GM23338 (cell line): ENCODE measurements around the gene FES. TPM values are rescaled to one million over a fixed set of nuclear protein-coding genes. Genes with fewer than 3 reads are reported as not detected.

Source experiments
- ATAC-seq: fragments of 200-7000 bp; cut with Tn5 transposase; 3 replicates; pipeline ENCODE4 v1.9.1; 2020
- DNase-seq: peaks from one replicate; pipeline ENCODE4 v3.0.0-alpha.2; 2015; ENCODE audit warnings: low spot score
- H2AFZ ChIP-seq: fragments of 200-600 bp; sonication (generic); 2 replicates; pipeline ENCODE4 v1.8.0; 2016; ENCODE audit warnings: antibody characterized with exemption, mild to moderate bottlenecking, moderate library complexity
- H3F3A ChIP-seq: fragments of 200-600 bp; sonication (generic); replicated peaks from 2 replicates; pipeline ENCODE4 v1.8.0; 2017; ENCODE audit warnings: antibody characterized with exemption, mixed run types, low read depth
- H3K27ac ChIP-seq: fragments of 200-600 bp; sonication (generic); 2 replicates; pipeline ENCODE4 v1.6.1; 2016; ENCODE audit warnings: low read depth
- H3K27me3 ChIP-seq: fragments of 200-600 bp; sonication (generic); 2 replicates; pipeline ENCODE4 v1.8.0; 2016; ENCODE audit warnings: mild to moderate bottlenecking, mixed run types, moderate library complexity; ENCODE audit not compliant: insufficient read depth
- H3K36me3 ChIP-seq: fragments of 200-600 bp; sonication (generic); 2 replicates; pipeline ENCODE4 v1.8.0; 2016; ENCODE audit warnings: mild to moderate bottlenecking; ENCODE audit not compliant: insufficient read depth
- H3K4me1 ChIP-seq: fragments of 200-600 bp; sonication (generic); 2 replicates; pipeline ENCODE4 v1.8.0; 2016; ENCODE audit warnings: mild to moderate bottlenecking, moderate library complexity; ENCODE audit not compliant: insufficient read depth
- H3K4me2 ChIP-seq: fragments of 200-600 bp; sonication (generic); 2 replicates; pipeline ENCODE4 v1.7.1; 2017; ENCODE audit warnings: mixed run types
- H3K4me3 ChIP-seq: fragments of 200-600 bp; sonication (generic); 2 replicates; pipeline ENCODE4 v1.6.1; 2016; ENCODE audit warnings: mixed run types
- H3K79me2 ChIP-seq: fragments of 200-600 bp; sonication (generic); replicated peaks from 2 replicates; pipeline ENCODE4 v1.8.0; 2017; ENCODE audit warnings: mild to moderate bottlenecking; ENCODE audit not compliant: insufficient read depth
- H3K9me2 ChIP-seq: fragments of 200-600 bp; sonication (generic); 2 replicates; pipeline ENCODE4 v1.8.0; 2017; ENCODE audit not compliant: insufficient read depth
- H4K20me1 ChIP-seq: fragments of 200-600 bp; sonication (generic); replicated peaks from 2 replicates; pipeline ENCODE4 v1.8.0; 2017; ENCODE audit warnings: mild to moderate bottlenecking; ENCODE audit not compliant: insufficient read depth
- H3K27ac Mint-ChIP-seq: 2 replicates; pipeline ENCODE4 v1.8.0; 2020; ENCODE audit warnings: inconsistent platforms, mild to moderate bottlenecking, moderate library complexity, mixed read lengths
- H3K27me3 Mint-ChIP-seq: 3 replicates; pipeline ENCODE4 v1.8.0; 2022; ENCODE audit warnings: low read depth, mild to moderate bottlenecking, moderate library complexity, mixed read lengths, inconsistent platforms; ENCODE audit not compliant: insufficient read depth, poor library complexity
- H3K36me3 Mint-ChIP-seq: 3 replicates; pipeline ENCODE4 v1.8.0; 2021; ENCODE audit warnings: low read depth, mild to moderate bottlenecking, inconsistent platforms, moderate library complexity, mixed read lengths
- H3K4me1 Mint-ChIP-seq: 3 replicates; pipeline ENCODE4 v1.8.0; 2020; ENCODE audit warnings: mild to moderate bottlenecking, inconsistent platforms, mixed read lengths
- H3K4me3 Mint-ChIP-seq: 3 replicates; pipeline ENCODE4 v1.8.0; 2021; ENCODE audit warnings: moderate library complexity, mild to moderate bottlenecking, inconsistent platforms, mixed read lengths
- H3K9me3 Mint-ChIP-seq: 3 replicates; pipeline ENCODE4 v1.8.0; 2020; ENCODE audit warnings: moderate library complexity, mild to moderate bottlenecking, inconsistent platforms, mixed read lengths
- CREB1 ChIP-seq: fragments of 250-450 bp; sonication (Bioruptor Pico); IDR thresholded peaks from 2 replicates; pipeline ENCODE4 v1.5.0; 2020; ENCODE audit warnings: low read depth, mild to moderate bottlenecking, moderate library complexity
- EZH2 ChIP-seq: fragments of 200-600 bp; sonication (generic); IDR thresholded peaks from one replicate; pipeline ENCODE4 v1.8.0; 2017; ENCODE audit warnings: antibody characterized with exemption, mild to moderate bottlenecking, low read depth; ENCODE audit not compliant: unreplicated experiment
- EZH2phosphoT487 ChIP-seq: fragments of 200-600 bp; sonication (generic); IDR thresholded peaks from one replicate; pipeline ENCODE4 v1.8.1; 2018; ENCODE audit warnings: antibody characterized with exemption; ENCODE audit not compliant: unreplicated experiment
- JUNB ChIP-seq: IDR thresholded peaks from one replicate; pipeline ENCODE4 v1.6.1; 2016; ENCODE audit warnings: antibody characterized with exemption; ENCODE audit not compliant: unreplicated experiment
- NANOG ChIP-seq: IDR thresholded peaks from 2 replicates; pipeline ENCODE4 v1.6.1; 2016; ENCODE audit warnings: antibody characterized with exemption, borderline replicate concordance
- POLR2AphosphoS5 ChIP-seq: IDR thresholded peaks from 2 replicates; pipeline ENCODE4 v1.6.1; 2016; ENCODE audit warnings: antibody characterized with exemption, low read depth
- STAT1 ChIP-seq: IDR thresholded peaks from one replicate; pipeline ENCODE4 v1.6.1; 2016; ENCODE audit warnings: antibody characterized with exemption; ENCODE audit not compliant: unreplicated experiment
- ZNF114 ChIP-seq: fragments of 250-450 bp; sonication (Bioruptor Pico); IDR thresholded peaks from 2 replicates; pipeline ENCODE4 v1.5.0; 2020; ENCODE audit warnings: mild to moderate bottlenecking, moderate library complexity
- ZNF331 ChIP-seq: fragments of 250-450 bp; sonication (Bioruptor Pico); IDR thresholded peaks from 2 replicates; pipeline ENCODE4 v1.5.0; 2020; ENCODE audit warnings: low read depth, mild to moderate bottlenecking, moderate library complexity
- polyA plus RNA-seq: library from polyadenylated mRNA; unstranded; fragments of >200 nt; fragmentation: Nextera tagmentation; extraction: Ambion mirVana; gene quantifications from 2 replicates; pipeline ENCODE4 v1.2.1, GENCODE V29; 2016
- total RNA-seq: library from RNA; depleted of rRNA; stranded (reverse); fragments of >200 nt; shearing (Covaris generic); gene quantifications from 2 replicates; pipeline ENCODE4 v1.2.3, GENCODE V29; 2014
- TF ChIP-seq, protein P1 (sequence below): IDR thresholded peaks from one replicate; pipeline ENCODE4 v1.6.1; 2018; ENCODE audit warnings: antibody characterized with exemption; ENCODE audit not compliant: unreplicated experiment
- TF ChIP-seq, protein P2 (sequence below), 2 experiments: fragments of 200-600 bp in 1 of 2; sonication (generic) in 1 of 2; conservative IDR thresholded peaks; 2 replicates each; pipeline versions ENCODE4 v1.5.1 to v1.6.1; 2016 to 2017; ENCODE audit warnings: antibody characterized with exemption in 2 of 2, low read depth in 2 of 2, mild to moderate bottlenecking in 2 of 2, moderate library complexity in 1 of 2
- TF ChIP-seq, protein P3 (sequence below): IDR thresholded peaks from 2 replicates; pipeline ENCODE4 v1.6.1; 2016; ENCODE audit warnings: antibody characterized with exemption
- TF ChIP-seq, protein P4 (sequence below): fragments of 250-450 bp; sonication (Bioruptor Pico); IDR thresholded peaks from 2 replicates; pipeline ENCODE4 v1.5.0; 2020; ENCODE audit warnings: mild to moderate bottlenecking, moderate library complexity

Gene FES
- total and polyA plus RNA-seq, 2 experiments from 2014 or later, result 2.7 to 14.4 TPM

DNA sequence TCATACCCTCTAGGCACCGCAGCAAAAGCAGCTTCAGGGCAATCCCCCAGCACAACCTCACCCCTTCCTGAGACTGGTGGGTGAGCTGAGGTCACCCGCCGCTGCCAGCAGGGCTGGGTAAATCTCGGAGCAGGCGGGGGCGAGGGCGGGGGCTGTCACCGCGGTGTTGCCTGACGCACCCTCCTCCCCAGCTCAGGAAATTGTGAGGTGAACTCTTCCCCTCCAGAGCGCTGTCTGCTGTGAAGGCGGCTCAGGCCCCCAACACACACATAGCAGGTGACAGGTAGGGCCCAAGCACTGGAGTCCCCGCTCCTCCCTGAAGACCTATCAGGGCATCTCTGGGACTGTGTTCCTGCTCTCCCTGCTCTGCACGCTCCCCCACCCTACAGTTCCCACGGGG, 46.2 kb upstream of the FES start:
- Mint-ChIP-seq H3K9me3 (no peaks in the 10 kb centered on the region), H3K27ac (no peak overlapping the region), H3K27me3 (peaks cover 21% of the 10 kb centered on the region), H3K36me3 (no peaks in the 10 kb centered on the region), H3K4me1 (peaks cover 50% of the 10 kb centered on the region), H3K4me3 (no peak overlapping the region)
- Histone ChIP-seq H2AFZ (peak overlapping the region; percentile 52; the same call in 1 of the 2 replicates), H3K27ac (no peak overlapping the region), H3K4me3 (no peak overlapping the region), H3K4me1 (peaks cover 35% of the 10 kb centered on the region), H3K27me3 (no peaks in the 10 kb centered on the region), H3K9me2 (no peaks in the 10 kb centered on the region), H3K36me3 (no peaks in the 10 kb centered on the region), H3K79me2 (no peaks in the 10 kb centered on the region), H3F3A (peaks cover 19% of the 10 kb centered on the region; the same call in 1 of the 2 replicates), H4K20me1 (no peaks in the 10 kb centered on the region), H3K4me2 (no peak overlapping the region)
- TF ChIP-seq EZH2phosphoT487, result no peak
- no peak for TF ChIP-seq STAT1
- TF ChIP-seq, protein P1, sequence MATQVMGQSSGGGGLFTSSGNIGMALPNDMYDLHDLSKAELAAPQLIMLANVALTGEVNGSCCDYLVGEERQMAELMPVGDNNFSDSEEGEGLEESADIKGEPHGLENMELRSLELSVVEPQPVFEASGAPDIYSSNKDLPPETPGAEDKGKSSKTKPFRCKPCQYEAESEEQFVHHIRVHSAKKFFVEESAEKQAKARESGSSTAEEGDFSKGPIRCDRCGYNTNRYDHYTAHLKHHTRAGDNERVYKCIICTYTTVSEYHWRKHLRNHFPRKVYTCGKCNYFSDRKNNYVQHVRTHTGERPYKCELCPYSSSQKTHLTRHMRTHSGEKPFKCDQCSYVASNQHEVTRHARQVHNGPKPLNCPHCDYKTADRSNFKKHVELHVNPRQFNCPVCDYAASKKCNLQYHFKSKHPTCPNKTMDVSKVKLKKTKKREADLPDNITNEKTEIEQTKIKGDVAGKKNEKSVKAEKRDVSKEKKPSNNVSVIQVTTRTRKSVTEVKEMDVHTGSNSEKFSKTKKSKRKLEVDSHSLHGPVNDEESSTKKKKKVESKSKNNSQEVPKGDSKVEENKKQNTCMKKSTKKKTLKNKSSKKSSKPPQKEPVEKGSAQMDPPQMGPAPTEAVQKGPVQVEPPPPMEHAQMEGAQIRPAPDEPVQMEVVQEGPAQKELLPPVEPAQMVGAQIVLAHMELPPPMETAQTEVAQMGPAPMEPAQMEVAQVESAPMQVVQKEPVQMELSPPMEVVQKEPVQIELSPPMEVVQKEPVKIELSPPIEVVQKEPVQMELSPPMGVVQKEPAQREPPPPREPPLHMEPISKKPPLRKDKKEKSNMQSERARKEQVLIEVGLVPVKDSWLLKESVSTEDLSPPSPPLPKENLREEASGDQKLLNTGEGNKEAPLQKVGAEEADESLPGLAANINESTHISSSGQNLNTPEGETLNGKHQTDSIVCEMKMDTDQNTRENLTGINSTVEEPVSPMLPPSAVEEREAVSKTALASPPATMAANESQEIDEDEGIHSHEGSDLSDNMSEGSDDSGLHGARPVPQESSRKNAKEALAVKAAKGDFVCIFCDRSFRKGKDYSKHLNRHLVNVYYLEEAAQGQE, result no peak
- no peak for TF ChIP-seq JUNB
- TF ChIP-seq EZH2, result no peak
- TF ChIP-seq, protein P2, sequence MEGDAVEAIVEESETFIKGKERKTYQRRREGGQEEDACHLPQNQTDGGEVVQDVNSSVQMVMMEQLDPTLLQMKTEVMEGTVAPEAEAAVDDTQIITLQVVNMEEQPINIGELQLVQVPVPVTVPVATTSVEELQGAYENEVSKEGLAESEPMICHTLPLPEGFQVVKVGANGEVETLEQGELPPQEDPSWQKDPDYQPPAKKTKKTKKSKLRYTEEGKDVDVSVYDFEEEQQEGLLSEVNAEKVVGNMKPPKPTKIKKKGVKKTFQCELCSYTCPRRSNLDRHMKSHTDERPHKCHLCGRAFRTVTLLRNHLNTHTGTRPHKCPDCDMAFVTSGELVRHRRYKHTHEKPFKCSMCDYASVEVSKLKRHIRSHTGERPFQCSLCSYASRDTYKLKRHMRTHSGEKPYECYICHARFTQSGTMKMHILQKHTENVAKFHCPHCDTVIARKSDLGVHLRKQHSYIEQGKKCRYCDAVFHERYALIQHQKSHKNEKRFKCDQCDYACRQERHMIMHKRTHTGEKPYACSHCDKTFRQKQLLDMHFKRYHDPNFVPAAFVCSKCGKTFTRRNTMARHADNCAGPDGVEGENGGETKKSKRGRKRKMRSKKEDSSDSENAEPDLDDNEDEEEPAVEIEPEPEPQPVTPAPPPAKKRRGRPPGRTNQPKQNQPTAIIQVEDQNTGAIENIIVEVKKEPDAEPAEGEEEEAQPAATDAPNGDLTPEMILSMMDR (conservative IDR thresholded peaks at IDR 0.05; ENCODE audit: low read depth in 2 of 2), result no peak
- no peak for TF ChIP-seq CREB1
- no peak for TF ChIP-seq NANOG
- TF ChIP-seq, protein P3, sequence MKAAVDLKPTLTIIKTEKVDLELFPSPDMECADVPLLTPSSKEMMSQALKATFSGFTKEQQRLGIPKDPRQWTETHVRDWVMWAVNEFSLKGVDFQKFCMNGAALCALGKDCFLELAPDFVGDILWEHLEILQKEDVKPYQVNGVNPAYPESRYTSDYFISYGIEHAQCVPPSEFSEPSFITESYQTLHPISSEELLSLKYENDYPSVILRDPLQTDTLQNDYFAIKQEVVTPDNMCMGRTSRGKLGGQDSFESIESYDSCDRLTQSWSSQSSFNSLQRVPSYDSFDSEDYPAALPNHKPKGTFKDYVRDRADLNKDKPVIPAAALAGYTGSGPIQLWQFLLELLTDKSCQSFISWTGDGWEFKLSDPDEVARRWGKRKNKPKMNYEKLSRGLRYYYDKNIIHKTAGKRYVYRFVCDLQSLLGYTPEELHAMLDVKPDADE, result no peak
- TF ChIP-seq ZNF114, result no peak
- no peak for TF ChIP-seq ZNF331
- TF ChIP-seq POLR2AphosphoS5, result no peak
- TF ChIP-seq, protein P4, sequence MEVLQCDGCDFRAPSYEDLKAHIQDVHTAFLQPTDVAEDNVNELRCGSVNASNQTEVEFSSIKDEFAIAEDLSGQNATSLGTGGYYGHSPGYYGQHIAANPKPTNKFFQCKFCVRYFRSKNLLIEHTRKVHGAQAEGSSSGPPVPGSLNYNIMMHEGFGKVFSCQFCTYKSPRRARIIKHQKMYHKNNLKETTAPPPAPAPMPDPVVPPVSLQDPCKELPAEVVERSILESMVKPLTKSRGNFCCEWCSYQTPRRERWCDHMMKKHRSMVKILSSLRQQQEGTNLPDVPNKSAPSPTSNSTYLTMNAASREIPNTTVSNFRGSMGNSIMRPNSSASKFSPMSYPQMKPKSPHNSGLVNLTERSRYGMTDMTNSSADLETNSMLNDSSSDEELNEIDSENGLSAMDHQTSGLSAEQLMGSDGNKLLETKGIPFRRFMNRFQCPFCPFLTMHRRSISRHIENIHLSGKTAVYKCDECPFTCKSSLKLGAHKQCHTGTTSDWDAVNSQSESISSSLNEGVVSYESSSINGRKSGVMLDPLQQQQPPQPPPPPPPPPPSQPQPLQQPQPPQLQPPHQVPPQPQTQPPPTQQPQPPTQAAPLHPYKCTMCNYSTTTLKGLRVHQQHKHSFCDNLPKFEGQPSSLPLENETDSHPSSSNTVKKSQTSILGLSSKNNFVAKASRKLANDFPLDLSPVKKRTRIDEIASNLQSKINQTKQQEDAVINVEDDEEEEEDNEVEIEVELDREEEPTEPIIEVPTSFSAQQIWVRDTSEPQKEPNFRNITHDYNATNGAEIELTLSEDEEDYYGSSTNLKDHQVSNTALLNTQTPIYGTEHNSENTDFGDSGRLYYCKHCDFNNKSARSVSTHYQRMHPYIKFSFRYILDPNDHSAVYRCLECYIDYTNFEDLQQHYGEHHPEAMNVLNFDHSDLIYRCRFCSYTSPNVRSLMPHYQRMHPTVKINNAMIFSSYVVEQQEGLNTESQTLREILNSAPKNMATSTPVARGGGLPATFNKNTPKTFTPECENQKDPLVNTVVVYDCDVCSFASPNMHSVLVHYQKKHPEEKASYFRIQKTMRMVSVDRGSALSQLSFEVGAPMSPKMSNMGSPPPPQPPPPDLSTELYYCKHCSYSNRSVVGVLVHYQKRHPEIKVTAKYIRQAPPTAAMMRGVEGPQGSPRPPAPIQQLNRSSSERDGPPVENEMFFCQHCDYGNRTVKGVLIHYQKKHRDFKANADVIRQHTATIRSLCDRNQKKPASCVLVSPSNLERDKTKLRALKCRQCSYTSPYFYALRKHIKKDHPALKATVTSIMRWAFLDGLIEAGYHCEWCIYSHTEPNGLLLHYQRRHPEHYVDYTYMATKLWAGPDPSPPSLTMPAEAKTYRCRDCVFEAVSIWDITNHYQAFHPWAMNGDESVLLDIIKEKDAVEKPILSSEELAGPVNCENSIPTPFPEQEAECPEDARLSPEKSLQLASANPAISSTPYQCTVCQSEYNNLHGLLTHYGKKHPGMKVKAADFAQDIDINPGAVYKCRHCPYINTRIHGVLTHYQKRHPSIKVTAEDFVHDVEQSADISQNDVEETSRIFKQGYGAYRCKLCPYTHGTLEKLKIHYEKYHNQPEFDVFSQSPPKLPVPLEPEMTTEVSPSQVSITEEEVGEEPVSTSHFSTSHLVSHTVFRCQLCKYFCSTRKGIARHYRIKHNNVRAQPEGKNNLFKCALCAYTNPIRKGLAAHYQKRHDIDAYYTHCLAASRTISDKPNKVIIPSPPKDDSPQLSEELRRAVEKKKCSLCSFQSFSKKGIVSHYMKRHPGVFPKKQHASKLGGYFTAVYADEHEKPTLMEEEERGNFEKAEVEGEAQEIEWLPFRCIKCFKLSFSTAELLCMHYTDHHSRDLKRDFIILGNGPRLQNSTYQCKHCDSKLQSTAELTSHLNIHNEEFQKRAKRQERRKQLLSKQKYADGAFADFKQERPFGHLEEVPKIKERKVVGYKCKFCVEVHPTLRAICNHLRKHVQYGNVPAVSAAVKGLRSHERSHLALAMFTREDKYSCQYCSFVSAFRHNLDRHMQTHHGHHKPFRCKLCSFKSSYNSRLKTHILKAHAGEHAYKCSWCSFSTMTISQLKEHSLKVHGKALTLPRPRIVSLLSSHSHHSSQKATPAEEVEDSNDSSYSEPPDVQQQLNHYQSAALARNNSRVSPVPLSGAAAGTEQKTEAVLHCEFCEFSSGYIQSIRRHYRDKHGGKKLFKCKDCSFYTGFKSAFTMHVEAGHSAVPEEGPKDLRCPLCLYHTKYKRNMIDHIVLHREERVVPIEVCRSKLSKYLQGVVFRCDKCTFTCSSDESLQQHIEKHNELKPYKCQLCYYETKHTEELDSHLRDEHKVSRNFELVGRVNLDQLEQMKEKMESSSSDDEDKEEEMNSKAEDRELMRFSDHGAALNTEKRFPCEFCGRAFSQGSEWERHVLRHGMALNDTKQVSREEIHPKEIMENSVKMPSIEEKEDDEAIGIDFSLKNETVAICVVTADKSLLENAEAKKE (CRISPR knock-in tag), result no peak
- ATAC-seq (no peak), DNase-seq (no peak)
